Ovary (tissue), 3 donors: Measurements from ENCODE around the gene ZNF408.

Source experiments
- CTCF ChIP-seq, 3 donors: fragments of 450-650 bp in 2 of 3; fragments of 200-600 bp in 1 of 3; IDR thresholded peaks; one replicate each; pipeline versions ENCODE4 v1.5.1 to v1.8.0; 2016 to 2022; ENCODE audit warnings: antibody characterized with exemption in 3 of 3, mild to moderate bottlenecking in 1 of 3
- POLR2A ChIP-seq: fragments of 450-650 bp; IDR thresholded peaks from one replicate; pipeline ENCODE4 v1.6.1; 2017; ENCODE audit warnings: antibody characterized with exemption, mild to moderate bottlenecking, moderate library complexity
- donor health status: DM: no; HTN: no; CAD: no.

- no peak for TF ChIP-seq POLR2A
- no peak for TF ChIP-seq CTCF (IDR thresholded peaks at IDR 0.05)
Measured at GRCh38 chr11:46692450-46692849, 8.4 kb upstream of the ZNF408 start.
